Transverse colon (tissue), 4 donors: ENCODE measurements around the gene PCBD1.

Experiments used
- CTCF ChIP-seq, 5 experiments: fragments of 200-600 bp in 3 of 5; fragments of 450-650 bp in 2 of 5; sonication (generic) in 3 of 5; IDR thresholded peaks; 1 replicate in 2 of 5; 2 replicates in 3 of 5; pipeline ENCODE4 v1.5.1; 2016 to 2017; ENCODE audit warnings: antibody characterized with exemption in 5 of 5, inconsistent platforms in 3 of 5, mild to moderate bottlenecking in 2 of 5, moderate library complexity in 1 of 5
- EP300 ChIP-seq: sonication (generic); formaldehyde crosslinking; IDR thresholded peaks from one replicate; pipeline ENCODE4 v1.6.1; 2017; ENCODE audit warnings: antibody characterized with exemption, low read depth
- POLR2A ChIP-seq: fragments of 450-650 bp; IDR thresholded peaks from one replicate; pipeline ENCODE4 v1.6.1; 2016; ENCODE audit warnings: antibody characterized with exemption, mild to moderate bottlenecking, moderate library complexity
- POLR2AphosphoS5 ChIP-seq, 3 donors: sonication (generic); formaldehyde crosslinking; IDR thresholded peaks; one replicate each; pipeline ENCODE4 v1.6.1; 2016; ENCODE audit warnings: antibody characterized with exemption in 3 of 3

GRCh38 chr10:70896551-70896950, 8.2 kb upstream of the PCBD1 start:
- no peak for TF ChIP-seq CTCF (IDR thresholded peaks at IDR 0.05)
- no peak for TF ChIP-seq POLR2A
- no peak for TF ChIP-seq POLR2AphosphoS5 (IDR thresholded peaks at IDR 0.05)
- TF ChIP-seq EP300, result no peak
